NCI-H526 treated with DMSO at 0.1 percent for 48 hours (cell line): ENCODE data around the gene PEX10.

Experiments
- DNase-seq: peaks from one replicate; lab custom pipeline; 2025; lab: John Stamatoyannopoulos, UW

Gene PEX10

DNA sequence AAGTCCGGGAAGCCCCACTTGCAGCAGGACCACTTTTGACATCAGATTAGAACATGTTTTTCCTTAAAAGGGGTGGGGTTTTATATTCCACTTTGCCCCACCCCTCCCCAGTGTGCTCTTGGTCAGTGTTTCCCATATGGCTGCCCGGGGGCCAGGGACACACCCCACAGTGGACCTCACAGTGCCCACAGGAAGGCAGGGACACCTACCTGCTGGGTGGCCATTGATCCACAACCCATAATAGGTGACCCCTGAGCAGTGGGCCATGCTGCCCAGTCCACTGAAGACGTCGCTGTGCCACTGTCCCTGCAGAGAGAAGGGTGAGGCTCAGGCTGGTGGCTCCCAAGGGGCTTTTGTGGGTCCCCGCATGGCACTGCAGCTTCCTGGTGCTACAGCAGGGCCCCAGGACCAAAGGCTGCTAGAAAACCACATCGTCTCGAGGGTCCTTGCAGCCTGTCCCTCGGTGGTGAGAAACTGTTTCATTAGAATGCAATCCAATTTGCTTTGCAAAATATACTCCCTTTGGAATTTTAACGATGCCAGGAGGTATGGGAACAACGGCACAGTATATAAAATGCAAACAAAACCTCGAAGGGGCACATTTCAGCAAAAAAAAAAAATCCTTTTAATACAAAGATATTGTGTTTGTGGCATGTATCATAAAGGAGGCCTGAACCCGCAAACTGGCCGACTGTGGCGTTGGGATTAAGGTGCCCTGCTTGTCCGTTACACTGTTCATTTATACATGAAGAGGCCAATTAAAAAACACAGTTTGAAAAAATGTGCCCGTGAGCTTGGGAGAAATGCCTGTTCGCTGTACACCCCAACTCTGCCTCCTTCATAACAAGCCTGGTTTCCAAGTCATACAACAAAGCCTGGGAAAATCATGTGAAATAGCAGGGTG is 37.9 kb downstream of the PEX10 start:
- DNase-seq, result peak; percentile 35

GRCh38 chr1:2373551-2374251 is 38.7 kb downstream of the PEX10 start:
- DNase-seq, result no peak

DNA sequence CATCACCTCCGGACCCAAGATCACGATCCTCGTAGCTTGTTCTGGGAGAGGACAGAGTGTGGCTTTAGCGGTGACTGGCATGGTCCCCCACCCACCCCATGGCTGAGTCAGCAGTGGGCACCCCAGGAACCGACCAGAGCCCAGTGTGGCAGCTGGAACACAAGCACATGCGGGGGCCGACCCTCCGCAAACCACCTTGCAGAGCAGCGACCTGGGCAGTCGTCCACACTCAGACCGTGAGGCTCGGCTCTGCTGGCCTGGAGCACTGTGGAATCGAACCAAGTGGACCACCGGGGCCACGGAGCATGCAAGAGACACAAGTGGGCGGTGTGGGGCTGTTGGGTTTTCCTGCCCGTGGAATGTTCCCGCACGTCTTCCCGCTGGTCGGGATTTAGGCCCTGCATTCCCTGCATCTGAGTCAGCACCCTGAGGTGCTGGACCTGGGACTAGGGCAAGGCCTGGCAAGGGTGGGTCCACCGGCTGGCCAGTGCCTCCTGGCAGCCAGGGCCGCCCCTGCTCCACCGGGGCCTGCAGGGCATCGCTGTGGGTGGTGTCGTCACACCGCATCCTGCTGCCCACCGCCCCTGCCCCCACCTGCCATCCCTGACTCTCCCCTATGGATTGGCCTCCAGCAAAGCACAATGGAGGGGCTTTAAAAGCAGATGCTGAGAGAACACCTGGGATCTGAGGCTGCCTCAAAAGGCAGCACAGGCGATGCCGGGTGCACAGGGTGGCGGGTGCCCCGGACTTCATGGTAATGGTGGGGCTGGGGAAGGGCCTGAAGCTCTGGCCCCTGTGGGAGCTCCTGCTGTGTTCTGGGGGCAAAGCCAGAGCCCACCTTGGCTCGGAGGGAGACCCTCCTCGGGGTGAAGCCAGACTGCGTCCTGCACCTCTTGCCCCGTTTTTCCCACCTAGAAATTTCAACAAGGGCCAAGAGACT is 39.5 kb downstream of the PEX10 start:
- no peak for DNase-seq

DNA sequence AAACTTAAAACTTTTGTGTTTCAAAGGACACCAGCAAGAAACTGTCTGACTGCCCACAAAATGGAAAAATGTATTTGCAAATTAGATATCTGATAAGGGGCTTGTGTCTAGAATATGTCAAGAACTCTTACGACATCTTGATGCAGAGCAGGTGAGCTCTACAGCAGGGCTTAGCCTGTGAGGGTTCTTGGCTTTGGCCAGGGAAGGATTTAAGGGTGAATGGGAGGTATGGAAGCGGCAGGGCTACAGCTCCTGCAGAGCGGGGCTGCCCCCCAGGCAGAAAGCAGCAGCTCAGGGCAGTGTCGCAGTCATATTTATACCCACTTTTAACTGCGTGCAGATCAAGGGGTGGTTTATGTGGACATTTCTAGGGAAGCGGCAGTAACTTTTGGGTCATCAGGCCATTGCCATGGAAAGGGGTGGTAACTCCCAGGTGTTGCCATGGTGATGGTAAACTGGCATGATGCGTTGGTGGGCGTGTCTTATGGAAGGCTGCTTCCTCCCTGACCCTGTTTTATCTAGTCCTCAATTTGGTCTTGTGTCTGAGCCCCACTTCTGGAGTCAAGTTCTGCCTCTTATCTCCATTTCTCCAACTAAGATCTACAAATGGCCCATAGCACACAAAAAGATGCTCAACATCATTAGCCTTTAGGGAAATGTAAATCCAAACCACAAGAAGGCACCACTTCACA is 44.2 kb downstream of the PEX10 start:
- no peak for DNase-seq

DNA sequence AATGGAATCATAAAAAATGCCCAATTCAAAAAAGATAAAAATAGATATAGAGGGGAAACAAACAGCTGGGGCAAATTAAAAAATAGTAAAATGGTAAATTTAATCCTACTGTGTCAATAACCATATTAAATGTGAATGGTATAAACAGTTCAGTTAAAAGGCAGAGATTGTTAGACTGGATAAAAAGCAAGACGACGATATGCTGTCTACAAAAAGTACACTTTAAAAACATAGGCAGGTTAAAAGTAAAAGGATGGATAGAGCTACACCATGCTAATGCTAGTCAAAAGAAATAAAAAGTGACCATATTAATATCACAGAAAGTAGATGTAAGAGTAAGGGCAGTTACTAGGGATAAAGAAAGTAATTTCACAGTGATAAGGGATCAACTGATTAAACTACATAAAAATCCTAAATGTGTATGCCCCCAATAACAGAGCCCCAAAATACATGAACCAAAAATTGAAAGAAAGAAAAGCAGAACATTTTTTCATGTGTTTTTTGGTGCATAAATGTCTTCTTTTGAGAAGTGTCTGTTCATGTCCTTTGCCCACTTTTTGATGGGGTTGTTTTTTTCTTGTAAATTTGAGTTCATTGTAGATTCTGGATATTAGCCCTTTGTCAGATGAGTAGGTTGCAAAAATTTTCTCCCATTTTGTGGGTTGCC is 48.4 kb downstream of the PEX10 start:
- no peak for DNase-seq

DNA sequence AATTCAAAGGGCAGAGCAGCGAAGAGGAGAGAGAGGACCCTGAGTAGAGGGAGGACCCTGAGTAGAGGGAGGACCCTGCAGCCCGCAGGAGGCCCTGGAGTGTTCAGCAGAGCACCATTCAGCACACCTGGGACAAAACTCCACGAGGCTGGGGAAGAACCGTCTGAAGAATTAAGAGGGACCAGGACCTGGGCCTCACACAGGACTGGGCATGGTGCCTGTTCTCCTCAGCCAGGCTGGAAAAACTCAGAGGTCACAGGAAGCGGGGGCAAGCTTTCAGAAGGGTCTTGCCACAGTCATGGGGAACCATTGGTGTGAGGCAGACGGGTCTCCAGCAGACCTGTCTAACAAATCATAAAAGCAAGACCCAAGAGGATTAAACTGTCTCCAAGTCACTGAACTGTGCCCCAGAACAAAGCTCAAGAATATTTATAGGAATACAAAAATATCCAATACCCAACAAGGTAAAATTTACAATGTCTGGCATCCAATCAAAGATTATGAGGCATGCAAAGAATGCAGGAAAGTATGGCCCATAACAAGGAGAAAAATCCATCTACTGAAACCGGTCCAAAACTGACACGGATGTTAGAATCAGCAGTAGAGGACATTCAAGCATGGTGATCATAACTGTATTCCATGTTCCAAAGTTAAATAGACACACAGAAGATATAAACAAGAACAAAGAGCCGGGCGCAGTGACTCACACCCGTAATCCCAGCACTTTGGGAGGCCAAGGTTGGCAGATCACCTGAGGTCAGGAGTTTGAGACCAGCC is 51.6 kb downstream of the PEX10 start:
- DNase-seq, result no peak

GRCh38 chr1:2358651-2359640 is 53.4 kb downstream of the PEX10 start:
- no peak for DNase-seq

- DNase-seq, result no peak
These were observed 54.3 kb downstream of the PEX10 start for GRCh38 chr1:2358072-2358471.

- DNase-seq, result no peak
These were observed 55.2 kb downstream of the PEX10 start for GRCh38 chr1:2356911-2357845.

DNA sequence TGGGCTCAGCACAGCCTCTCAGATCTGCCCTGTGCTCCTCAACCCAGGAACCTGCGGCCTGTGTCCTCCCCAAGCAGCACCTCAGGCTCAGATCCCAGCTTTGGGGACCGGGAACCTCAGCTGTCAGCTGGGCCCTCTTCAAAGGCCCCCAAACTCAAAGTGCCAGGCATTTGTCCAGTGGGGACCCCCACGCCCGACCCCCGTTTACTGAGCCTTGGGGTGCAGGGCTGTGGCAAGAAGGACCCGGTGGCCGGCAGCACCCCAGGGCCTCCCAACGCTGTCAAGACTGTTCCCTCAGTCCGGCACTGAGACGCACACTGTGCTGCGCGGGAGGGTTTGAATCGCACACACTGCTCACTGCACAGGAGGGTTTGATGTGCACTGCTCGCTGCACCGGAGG is 56.0 kb downstream of the PEX10 start:
- DNase-seq, result no peak

- no peak for DNase-seq
These were observed 56.7 kb downstream of the PEX10 start for GRCh38 chr1:2355373-2356261.

- DNase-seq, result no peak
These were observed 57.6 kb downstream of the PEX10 start for GRCh38 chr1:2354511-2355372.
